Activated T-helper 1 cell treated with anti-CD3 and anti-CD28 coated beads, Interleukin-12 subunit alpha, Interleukin-12 subunit beta, Interleukin-2, Interleukin-4 antibody, amounts not matched to agents 30 ng/mL and 10 ng/mL and 1 ng/mL, durations not matched to agents 14 hours and 24 hours and 36 hours (primary cell): ENCODE measurements around the gene DGKD. TPM values are rescaled to one million over a fixed set of nuclear protein-coding genes. Genes with fewer than 3 reads are reported as not detected.
"Not testable (repeated sequence)": the region's sequence is repeated elsewhere in the genome, so short reads cannot be mapped to it uniquely, and the experiment has no call there.

ENCODE experiments used
- DNase-seq: peaks from one replicate; pipeline ENCODE4 v3.0.0; 2021; ENCODE audit warnings: low spot score
- H3K27ac Mint-ChIP-seq: one replicate; pipeline ENCODE4 v1.8.0; 2021; ENCODE audit warnings: mild to moderate bottlenecking, mixed read lengths
- H3K27me3 Mint-ChIP-seq: one replicate; pipeline ENCODE4 v1.8.0; 2022; ENCODE audit warnings: mild to moderate bottlenecking, moderate library complexity, mixed read lengths; ENCODE audit not compliant: insufficient read depth
- H3K36me3 Mint-ChIP-seq: one replicate; pipeline ENCODE4 v1.8.0; 2021; ENCODE audit warnings: low read depth, mixed read lengths
- H3K4me1 Mint-ChIP-seq: one replicate; pipeline ENCODE4 v1.8.0; 2021; ENCODE audit warnings: low read depth, mixed read lengths
- H3K4me3 Mint-ChIP-seq: one replicate; pipeline ENCODE4 v1.8.0; 2021; ENCODE audit warnings: mild to moderate bottlenecking, moderate library complexity, mixed read lengths
- H3K9me3 Mint-ChIP-seq: one replicate; pipeline ENCODE4 v1.8.0; 2021; ENCODE audit warnings: mixed read lengths
- intact Hi-C: fragments of 100-400 bp; cut with micrococcal nuclease; formaldehyde crosslinking; loops from one replicate; pipeline ENCODE4 v1.15.1; 2024
- total RNA-seq: library from RNA; stranded (reverse); gene quantifications from 2 replicates; pipeline ENCODE4 v1.2.3, GENCODE V29; 2022

DGKD gene
- total RNA-seq, 1 donor from 2014 or later: 43.7 TPM

DNA sequence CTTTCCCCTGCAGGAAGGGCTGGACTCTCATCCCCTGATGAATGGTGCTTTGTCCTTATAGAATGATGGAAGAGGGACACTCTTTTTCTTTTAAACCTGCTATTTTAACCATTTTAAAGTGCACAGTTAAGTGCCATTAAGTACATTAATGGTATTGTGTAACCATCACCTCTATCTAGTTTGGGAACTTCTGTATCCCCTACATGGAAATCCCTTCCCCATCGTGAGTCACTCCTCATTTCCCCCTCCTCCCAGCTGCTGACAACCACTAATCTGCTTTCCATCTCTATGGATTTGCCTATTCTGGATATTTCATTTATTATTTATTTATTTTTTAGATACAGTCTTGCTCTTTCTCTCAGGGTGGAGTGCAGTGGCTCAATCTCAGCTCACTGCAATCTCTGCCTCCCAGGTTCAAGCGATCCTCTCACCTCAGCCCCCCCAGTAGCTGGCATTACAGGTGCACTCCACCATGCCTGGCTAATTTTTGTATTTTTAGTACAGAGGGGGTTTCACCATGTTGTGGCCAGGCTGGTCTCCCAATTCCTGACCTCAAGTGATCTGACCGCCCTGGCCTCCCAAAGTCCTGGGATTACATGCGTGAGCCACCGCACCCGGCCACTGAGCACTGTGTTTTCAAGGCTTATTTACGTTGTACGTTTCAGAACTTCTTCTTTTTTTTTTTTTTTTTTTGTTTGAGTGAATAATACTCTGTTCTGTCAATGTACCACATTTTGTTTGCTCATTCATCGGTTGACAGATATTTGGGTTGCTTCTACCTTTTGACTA, 15.8 kb downstream of the DGKD start:
- intact Hi-C loops: no loop called here
- Mint-ChIP-seq H3K9me3 (no peaks in the 10 kb centered on the region), H3K27ac (no peak overlapping the region), H3K36me3 (peaks cover 20% of the 10 kb centered on the region), H3K27me3 (no peaks in the 10 kb centered on the region), H3K4me1 (peaks cover 11% of the 10 kb centered on the region), H3K4me3 (no peak overlapping the region)
- DNase-seq: no peak

DNA sequence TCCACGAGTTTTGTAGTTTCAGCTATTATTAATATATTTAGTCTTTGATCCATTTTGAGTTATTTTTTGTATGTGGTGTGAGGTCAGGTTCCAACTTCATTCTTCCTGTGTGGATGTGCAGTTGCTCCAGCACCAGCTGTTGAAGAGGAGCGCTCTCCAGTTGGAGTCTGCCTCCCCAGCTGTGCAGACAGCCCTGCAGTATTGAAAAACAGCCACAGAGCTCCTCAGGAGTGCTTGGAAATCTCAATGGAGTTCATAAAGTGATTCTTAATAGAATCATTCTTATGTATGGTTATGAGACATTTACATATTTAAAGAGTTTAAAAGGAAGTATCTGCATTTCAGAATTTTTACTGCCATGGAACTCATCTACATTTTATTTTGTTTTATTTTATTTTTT, 17.3 kb downstream of the DGKD start:
- intact Hi-C loops: no loop called here
- no peaks in the 10 kb centered on the region for H3K9me3 Mint-ChIP-seq
- H3K27me3 Mint-ChIP-seq: no peaks in the 10 kb centered on the region
- DNase-seq: no peak
- H3K4me1 Mint-ChIP-seq: peaks cover under 1% of the 10 kb centered on the region
- H3K27ac Mint-ChIP-seq: no peak overlapping the region
- no peak overlapping the region for H3K4me3 Mint-ChIP-seq
- H3K36me3 Mint-ChIP-seq: peaks cover 17% of the 10 kb centered on the region

GRCh38 chr2:233372855-233373254, 18.6 kb downstream of the DGKD start:
- H3K36me3 Mint-ChIP-seq: peaks cover 23% of the 10 kb centered on the region
- H3K4me3 Mint-ChIP-seq: no peak overlapping the region
- H3K27ac Mint-ChIP-seq: no peak overlapping the region
- H3K27me3 Mint-ChIP-seq: no peaks in the 10 kb centered on the region
- intact Hi-C loops: no loop called here
- DNase-seq: no peak
- no peaks in the 10 kb centered on the region for H3K9me3 Mint-ChIP-seq
- H3K4me1 Mint-ChIP-seq: no peaks in the 10 kb centered on the region

DNA sequence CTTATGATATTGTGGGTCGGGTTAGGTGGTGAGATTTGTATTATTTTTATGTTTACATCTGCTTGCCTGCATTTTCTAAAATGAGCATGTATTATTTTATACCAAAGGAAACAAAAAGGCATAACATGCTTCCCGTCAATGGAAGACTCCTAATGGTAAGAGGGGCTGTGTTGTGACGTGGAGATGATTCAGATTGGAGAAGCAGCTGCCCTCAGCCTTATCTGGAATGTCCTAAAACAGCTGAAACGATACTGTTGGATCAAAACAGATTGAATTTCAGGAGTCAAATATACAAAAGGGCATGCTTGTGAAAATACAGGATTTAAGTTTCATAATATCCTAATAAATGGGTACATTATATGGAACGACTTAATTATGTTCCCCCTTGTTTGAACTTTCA, 19.0 kb downstream of the DGKD start:
- intact Hi-C loops: no loop called here
- H3K4me1 Mint-ChIP-seq: no peaks in the 10 kb centered on the region

DNA sequence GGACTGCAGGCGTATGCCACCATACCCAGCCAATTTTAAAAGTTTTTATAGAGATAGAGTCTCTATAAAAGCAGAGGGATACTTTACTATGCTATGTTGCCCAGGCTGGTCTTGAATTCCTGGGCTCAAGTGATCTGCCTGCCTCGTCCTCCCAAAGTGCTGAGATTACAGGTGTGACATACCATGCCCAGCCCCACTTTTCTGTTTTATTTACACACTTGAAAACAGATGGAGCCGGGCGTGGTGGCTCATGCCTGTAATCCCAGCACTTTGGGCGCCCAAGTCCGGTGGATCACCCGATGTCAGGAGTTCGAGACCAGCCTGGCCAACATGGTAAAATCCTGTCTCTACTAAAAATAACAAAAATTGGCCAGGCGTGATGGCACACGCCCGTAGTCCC, 20.5 kb downstream of the DGKD start:
- H3K4me3 Mint-ChIP-seq, H3K27me3 Mint-ChIP-seq, DNase-seq, H3K4me1 Mint-ChIP-seq, H3K27ac Mint-ChIP-seq, H3K9me3 Mint-ChIP-seq, intact Hi-C loops: not testable (repeated sequence)
- peaks cover 15% of the 10 kb centered on the region for H3K36me3 Mint-ChIP-seq

More for the DNA sequence above, 19.0 kb downstream of the DGKD start:
- no peak for DNase-seq
- no peaks in the 10 kb centered on the region for H3K9me3 Mint-ChIP-seq
- no peak overlapping the region for H3K27ac Mint-ChIP-seq
- no peak overlapping the region for H3K4me3 Mint-ChIP-seq
- H3K27me3 Mint-ChIP-seq: no peaks in the 10 kb centered on the region
- H3K36me3 Mint-ChIP-seq: peaks cover 23% of the 10 kb centered on the region

- Mint-ChIP-seq H3K9me3 (no peaks in the 10 kb centered on the region), H3K27me3 (no peaks in the 10 kb centered on the region), H3K4me3 (no peak overlapping the region), H3K27ac (no peak overlapping the region), H3K4me1 (peaks cover 7% of the 10 kb centered on the region), H3K36me3 (peaks cover 13% of the 10 kb centered on the region)
- intact Hi-C loops: no loop called here
- DNase-seq: no peak
Observed at GRCh38 chr2:233375490-233376314, 21.4 kb downstream of the DGKD start.

DNA sequence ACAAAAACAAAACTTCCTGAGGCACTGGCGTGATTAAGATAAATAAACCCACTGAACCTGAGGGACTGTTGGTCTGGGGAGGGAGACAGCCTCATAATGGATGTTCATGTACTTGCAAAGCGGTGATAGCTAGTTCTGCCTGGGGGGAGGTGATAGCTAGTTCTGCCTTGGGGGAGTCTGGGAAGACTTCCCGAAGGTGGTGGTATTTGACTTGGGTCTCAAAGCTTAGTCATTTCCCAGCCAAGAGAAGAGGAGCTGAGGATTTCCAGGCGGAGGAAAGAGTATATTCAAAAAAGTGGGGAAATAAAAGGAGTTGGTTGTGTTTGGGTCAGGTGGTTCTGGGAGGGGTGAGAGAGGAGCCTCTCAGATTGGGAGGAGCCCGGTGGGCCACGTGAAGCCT, 24.7 kb downstream of the DGKD start:
- H3K9me3 Mint-ChIP-seq: no peaks in the 10 kb centered on the region
- no peak overlapping the region for H3K27ac Mint-ChIP-seq
- peaks cover 7% of the 10 kb centered on the region for H3K36me3 Mint-ChIP-seq
- intact Hi-C loops: no loop called here
- H3K4me1 Mint-ChIP-seq: peaks cover 24% of the 10 kb centered on the region
- H3K27me3 Mint-ChIP-seq: no peaks in the 10 kb centered on the region
- no peak for DNase-seq
- H3K4me3 Mint-ChIP-seq: no peak overlapping the region

GRCh38 chr2:233379441-233379840, 25.1 kb downstream of the DGKD start:
- no peaks in the 10 kb centered on the region for H3K27me3 Mint-ChIP-seq
- H3K4me3 Mint-ChIP-seq: no peak overlapping the region
- no peak overlapping the region for H3K27ac Mint-ChIP-seq
- DNase-seq: no peak
- H3K9me3 Mint-ChIP-seq: no peaks in the 10 kb centered on the region
- intact Hi-C loops: no loop called here
- peaks cover 10% of the 10 kb centered on the region for H3K36me3 Mint-ChIP-seq
- peaks cover 28% of the 10 kb centered on the region for H3K4me1 Mint-ChIP-seq

GRCh38 chr2:233380132-233380895, 26.0 kb downstream of the DGKD start:
- no peak for DNase-seq
- Mint-ChIP-seq H3K4me1 (peaks cover 36% of the 10 kb centered on the region), H3K27me3 (no peaks in the 10 kb centered on the region), H3K4me3 (no peak overlapping the region), H3K27ac (no peak overlapping the region), H3K36me3 (peaks cover 12% of the 10 kb centered on the region), H3K9me3 (no peaks in the 10 kb centered on the region)
- intact Hi-C loops: no loop called here

DNA sequence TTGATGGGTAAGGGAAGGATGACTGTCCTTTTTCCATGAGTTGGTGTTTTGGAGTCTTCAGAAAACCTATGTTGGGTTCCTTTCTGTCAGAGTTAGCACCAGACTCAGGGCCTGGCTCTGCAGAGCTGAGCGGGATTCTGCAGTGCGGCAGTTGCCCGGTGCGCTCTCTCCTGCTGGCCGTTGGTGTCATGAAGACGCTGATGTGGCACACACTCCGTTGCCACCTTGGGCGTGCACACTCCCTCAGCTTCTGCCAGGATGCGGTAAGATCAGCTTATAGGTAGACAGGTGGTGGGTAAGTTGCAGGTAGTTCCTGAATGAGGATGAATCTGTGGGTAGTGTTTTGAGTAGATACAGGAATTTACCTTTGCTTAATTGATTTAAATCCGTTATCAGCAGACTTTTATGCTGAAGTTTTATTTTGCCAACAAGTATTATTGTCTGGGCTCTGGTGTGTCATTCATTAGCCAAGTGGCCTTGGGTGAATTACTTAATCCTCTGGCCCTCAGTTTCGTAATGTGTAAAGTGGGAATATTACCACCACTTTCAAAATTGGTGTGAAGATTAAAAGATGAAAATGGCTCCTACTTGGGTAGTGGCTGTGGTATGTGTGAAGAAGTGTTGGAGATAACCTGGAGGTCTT, 26.8 kb downstream of the DGKD start:
- Mint-ChIP-seq H3K9me3 (no peaks in the 10 kb centered on the region), H3K4me3 (no peak overlapping the region), H3K36me3 (peaks cover 16% of the 10 kb centered on the region), H3K27ac (no peak overlapping the region), H3K4me1 (peaks cover 44% of the 10 kb centered on the region), H3K27me3 (no peaks in the 10 kb centered on the region)
- DNase-seq: no peak
- intact Hi-C loops: no loop called here

- Mint-ChIP-seq H3K27ac (no peak overlapping the region), H3K4me1 (peaks cover 49% of the 10 kb centered on the region), H3K27me3 (no peaks in the 10 kb centered on the region), H3K36me3 (peaks cover 16% of the 10 kb centered on the region), H3K4me3 (no peak overlapping the region), H3K9me3 (no peaks in the 10 kb centered on the region)
- no peak for DNase-seq
- intact Hi-C loops: no loop called here
Observed at GRCh38 chr2:233381638-233381995, 27.3 kb downstream of the DGKD start.

DNA sequence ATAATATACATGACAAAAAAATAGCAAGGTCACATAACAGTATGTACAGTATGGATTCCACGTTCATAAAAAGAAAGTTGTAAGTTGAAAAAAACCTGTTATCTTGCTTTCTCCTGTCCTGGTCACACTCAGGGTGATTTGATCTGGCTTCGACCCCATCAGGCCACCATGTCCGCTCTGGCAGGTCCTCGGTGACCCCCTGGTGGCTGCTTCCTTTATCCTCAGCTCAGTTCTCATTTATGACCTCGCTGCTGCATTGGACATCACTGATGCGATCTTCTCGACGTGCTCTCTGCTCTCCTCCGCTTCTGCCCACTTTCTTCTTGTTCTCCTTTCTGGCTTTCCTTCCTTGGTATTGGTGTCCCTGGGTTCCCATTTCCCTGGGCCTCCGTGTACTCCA, 29.7 kb downstream of the DGKD start:
- no peak overlapping the region for H3K27ac Mint-ChIP-seq
- intact Hi-C loops: no loop called here
- no peak overlapping the region for H3K4me3 Mint-ChIP-seq
- no peak for DNase-seq
- H3K27me3 Mint-ChIP-seq: no peaks in the 10 kb centered on the region
- peaks cover 10% of the 10 kb centered on the region for H3K36me3 Mint-ChIP-seq
- H3K4me1 Mint-ChIP-seq: peaks cover 53% of the 10 kb centered on the region
- no peaks in the 10 kb centered on the region for H3K9me3 Mint-ChIP-seq
